ELF-1 (cell line): ENCODE results near the gene MAP3K21.

ENCODE experiments used
- DNase-seq: peaks from one replicate; pipeline ENCODE4 v3.0.0-alpha.2; 2016; ENCODE audit warnings: low read depth, low spot score

MAP3K21 gene

GRCh38 chr1:233389169-233389568 lies 61.6 kb downstream of the MAP3K21 start:
- no peak for DNase-seq

DNA sequence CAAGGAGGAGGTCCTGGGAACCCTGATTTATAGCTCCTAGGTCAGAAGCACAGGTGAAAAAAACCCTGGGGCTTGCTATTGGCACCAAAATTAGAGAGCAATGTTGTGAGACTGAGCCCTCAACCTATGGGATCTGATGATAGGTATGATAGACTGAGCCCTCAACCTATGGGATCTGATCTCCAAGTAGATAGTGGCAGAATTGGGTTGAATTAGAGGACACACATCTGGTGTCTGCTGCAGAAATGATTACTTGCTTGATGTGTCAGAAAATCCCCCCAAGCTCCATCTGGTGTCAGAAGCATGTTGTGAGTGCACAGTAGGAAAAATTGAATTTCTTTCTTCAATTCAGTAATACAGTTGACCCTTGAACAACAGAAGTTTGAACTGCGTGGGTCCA lies 62.4 kb downstream of the MAP3K21 start:
- no peak for DNase-seq

DNA sequence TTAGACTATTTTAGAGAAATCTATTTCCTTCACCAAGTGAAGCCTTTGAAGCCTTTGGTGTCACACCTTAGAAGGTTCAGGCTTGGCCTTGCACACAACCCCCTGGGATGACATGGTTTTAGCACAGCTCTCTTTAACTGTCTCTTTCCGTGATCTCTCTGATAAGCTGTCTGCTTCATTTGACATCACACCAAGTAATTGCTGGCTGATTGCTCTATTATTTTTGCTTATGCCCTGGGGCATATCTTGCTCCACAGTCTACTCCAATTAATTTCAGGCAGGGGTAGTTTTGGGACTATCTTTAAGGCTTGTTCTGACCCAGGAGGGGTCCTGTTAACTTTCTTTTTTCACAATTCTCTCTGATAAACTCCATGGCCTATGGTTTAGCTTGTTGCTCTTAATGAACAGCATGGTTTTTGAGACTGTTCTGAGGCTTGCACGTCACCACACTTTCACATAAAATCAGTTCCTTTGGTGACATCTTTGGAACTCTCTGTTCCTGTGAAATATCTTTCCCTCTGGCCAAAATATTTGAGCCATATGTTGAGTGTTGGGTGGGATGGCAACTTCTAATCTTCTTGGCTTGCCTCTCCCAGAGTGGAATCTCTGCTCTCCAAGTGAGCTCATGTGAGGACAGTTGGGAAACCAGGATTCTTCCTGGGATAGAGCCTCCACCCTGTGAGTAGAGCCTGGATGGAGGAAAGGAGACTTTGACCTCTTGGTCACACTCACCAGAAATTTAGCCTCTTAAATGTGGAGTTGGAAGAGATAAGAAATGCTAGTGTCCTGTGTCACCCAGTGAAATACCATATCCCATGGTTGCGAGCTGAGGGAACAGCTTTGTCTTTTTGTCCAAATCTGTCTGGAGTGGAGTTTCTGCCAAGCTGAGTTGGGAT lies 63.6 kb downstream of the MAP3K21 start:
- no peak for DNase-seq

DNA sequence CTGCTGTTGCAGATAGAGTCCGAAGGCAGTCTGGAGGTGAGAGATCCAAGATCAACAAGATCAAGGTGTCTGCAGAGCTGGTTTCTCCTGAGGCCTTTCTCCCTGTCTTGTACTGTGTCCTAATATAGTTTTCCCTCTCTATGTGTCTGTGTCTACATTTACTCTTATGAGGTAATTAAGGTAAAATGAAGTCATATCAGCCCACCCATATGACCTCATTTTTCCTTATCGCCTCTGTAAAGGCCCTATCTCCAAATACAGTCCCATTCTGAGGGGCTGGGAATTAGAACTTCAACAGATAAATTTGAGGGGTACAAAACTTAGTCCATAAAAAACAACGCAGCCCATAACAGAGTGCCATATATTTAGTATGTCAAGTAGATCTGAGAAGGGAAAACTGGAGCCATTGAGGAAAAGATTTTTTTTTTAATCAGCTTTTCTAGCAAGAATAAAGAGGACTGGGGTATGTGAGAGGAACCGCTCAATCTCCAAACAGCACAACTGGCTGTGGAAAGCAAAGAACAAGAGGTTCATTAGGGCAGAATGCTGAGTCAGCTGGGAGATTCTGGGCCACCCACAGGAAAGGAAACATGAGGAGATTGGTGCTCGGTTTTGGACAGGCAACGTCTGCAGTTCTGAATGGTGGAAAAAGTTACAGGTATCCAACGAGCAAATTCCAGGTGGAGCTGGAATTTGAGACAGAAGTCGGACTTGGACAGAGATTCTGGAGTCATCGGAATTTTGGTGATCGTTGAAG lies 65.7 kb downstream of the MAP3K21 start:
- DNase-seq = no peak

DNA sequence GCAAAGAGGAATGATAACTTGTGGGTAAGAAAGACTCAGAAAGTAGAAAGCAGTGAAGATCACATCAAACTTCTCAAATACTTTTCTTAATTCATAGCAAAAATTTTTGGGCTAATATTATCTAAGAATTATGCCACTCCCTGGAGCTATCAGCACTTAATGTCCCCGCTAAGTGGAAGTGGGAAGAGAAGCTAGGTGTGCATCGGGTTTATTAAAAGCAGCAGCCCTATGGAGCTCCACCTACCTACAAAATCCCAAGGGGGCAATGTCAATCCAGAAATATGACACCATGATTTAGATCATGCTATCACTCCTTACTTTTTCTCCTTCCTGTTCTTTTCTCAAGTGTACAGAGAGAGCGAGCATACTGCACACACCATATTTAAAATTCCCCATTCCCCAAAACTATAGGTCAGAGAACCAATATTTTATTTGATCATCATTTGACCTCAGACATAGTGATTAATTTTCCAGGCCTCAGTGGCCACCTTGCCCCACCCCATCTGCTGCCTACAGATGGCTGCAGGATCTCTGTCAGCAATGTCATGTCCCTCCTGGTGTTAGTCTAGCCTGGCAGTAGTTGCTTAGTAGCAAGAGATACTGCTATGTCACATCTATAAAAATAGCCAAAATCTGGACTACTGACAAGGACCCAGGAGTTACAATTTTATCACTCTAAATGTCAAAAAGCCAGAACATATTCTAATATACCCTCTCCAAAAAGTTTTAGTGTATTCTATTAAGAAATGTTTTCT lies 66.6 kb downstream of the MAP3K21 start:
- no peak for DNase-seq

- peak; percentile 50 for DNase-seq
Observed at GRCh38 chr1:233394860-233395717, 67.6 kb downstream of the MAP3K21 start.

DNA sequence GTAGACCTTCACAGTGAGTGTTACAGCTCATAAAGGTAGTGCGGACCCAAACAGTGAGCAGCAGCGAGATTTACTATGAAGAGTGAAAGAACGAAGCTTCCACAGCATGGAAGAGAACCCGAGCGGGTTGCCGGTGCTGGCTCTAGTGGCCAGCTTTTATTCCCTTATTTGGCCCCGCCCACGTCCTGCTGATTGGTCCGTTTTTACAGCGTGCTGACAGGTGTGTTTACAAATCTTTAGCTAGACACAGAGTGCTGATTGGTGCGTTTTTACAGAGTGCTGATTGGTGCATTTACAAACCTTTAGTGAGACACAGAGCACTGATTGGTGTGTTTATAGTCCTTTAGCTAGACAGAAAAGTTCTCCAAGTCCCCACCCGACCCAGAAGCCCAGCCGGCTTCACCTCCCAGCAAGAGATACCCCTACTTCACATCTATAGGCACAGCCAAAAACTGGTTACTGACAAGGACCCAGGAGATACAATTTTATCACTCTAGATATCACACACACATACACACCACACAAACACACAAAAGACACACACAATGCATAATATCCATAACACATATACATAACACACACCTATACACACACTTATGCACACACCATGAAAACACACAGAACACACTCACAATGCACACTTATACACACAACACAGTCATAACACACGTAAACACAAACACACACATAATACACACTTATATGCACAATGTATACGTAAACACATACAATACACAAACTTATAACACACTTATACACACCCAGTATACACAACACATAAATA lies 68.5 kb downstream of the MAP3K21 start:
- no peak for DNase-seq

GRCh38 chr1:233406339-233406960 lies 78.9 kb downstream of the MAP3K21 start:
- no peak for DNase-seq

- DNase-seq = no peak
Observed at GRCh38 chr1:233406994-233407631, 79.6 kb downstream of the MAP3K21 start.

- DNase-seq = no peak
Observed at GRCh38 chr1:233409540-233409939, 82.0 kb downstream of the MAP3K21 start.

DNA sequence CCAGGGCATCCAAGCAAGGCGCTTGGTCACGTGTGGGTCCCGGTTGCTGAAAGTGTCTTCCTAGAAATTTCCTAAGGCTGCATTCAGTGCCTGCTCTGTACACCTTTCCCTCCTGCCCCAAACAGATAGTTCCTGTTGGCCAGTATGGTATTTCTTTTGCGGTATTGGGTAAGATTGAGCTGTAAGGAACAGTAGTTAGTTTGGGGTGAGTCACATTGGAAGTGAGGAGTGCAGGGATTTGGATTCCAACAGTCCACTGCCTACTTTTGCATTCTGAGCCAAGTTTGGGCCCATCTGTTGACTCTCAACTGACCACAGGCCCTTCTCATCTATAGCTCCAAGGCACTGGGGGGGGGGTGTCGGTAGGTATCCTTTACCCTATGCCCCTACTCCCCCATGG lies 83.4 kb downstream of the MAP3K21 start:
- no peak for DNase-seq

GRCh38 chr1:233412812-233413211 lies 85.3 kb downstream of the MAP3K21 start:
- no peak for DNase-seq

GRCh38 chr1:233421293-233421692 lies 93.8 kb downstream of the MAP3K21 start:
- no peak for DNase-seq

DNA sequence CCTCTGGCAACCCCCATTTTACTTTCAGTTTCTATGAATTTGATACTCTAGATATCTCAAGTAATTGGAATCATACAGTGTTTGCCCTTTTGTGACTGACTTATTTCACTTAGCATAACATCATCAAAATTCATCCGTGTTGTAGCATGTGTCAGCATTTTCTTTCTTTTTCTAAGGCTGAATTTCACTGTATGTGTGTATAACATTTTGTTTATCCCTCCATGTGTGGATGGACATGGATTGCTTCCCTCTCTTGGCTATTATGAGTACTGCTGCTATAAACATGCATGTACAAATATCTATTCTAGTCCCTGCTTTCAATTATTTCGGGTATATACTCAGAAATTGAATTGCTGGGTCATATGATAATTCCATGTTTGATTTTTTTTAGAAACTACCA lies 97.3 kb downstream of the MAP3K21 start:
- no peak for DNase-seq

DNA sequence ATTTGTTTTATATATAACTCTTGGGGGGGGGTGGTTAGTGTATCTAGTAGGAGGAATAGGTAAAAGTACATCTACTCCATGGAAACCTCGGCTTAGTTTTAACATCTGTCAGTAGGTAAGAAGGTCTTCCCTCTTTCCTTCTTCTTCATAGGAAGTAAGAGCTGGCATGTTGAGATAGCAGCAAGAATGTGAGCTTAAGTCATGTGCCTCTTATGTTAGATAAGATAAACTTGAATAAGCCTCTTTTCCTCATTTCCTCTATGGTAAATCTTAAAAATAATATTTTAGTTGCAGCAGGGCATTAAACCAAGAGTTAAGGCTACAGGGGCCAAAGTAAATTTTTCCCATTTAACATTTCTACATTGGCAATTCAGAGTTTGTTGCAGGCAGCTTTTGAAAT lies 100.4 kb downstream of the MAP3K21 start:
- DNase-seq = no peak

- DNase-seq = no peak
Observed at GRCh38 chr1:233431753-233432403, 104.4 kb downstream of the MAP3K21 start.

GRCh38 chr1:233432916-233433315 lies 105.4 kb downstream of the MAP3K21 start:
- no peak for DNase-seq

DNA sequence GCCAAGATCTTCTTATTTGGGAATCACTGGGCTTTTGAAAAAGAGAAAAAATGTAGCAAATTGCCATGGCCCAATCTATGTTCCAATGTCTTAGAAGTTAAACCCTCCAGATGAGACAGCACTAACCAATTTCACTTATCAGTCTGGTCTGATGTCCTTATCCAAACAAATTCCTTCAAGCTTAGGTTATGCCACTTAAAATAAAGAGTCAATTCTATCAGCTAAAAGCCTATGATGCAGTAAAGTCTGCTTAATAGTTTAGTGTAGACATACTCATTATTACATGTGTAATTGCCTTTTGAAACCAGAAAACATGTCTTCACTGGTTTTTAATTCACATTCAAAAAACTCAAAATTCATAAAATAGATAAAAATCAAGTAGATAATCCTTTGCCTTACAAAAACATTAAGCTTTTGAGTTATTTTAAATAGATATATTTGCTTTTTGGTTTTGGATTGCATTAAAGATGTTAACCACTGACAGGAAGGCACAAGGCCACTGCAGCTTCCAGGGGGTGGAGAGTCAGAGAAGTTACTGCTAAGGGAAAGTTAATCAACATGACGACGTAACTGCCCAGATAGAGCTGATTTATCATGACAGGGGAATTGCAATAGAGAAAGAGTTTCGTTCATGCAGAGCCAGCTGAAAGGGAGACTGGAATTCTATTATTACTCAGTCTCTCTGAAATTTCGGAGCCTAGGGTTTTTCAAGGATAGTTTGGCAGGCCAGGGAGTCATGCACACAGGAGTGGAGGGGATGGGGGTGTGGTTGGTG lies 106.1 kb downstream of the MAP3K21 start:
- DNase-seq = no peak
